ENCODE data around the gene KRT23.
A peak's percentile ranks its signal among the peaks of the same experiment; 100 is the strongest.

KRT23 gene

GRCh38 chr17:40967582-40967981 is 30.1 kb upstream of the KRT23 start:
- no peak overlapping the region for H3K4me3 ChIP-seq (replicated peaks; ENCODE audit: insufficient read depth, low read length)
- no peak overlapping the region for H3K27ac ChIP-seq (replicated peaks)
- H3K27me3 ChIP-seq (ENCODE audit: insufficient read depth, poor library complexity, severe bottlenecking) = no peaks in the 10 kb centered on the region
- DNase-seq (ENCODE audit: low read depth in 1 of 2, low spot score in 1 of 2) = no peak
- no peak for TF ChIP-seq SPI1 (IDR thresholded peaks at IDR 0.05; ENCODE audit: borderline replicate concordance, low read depth)
- TF ChIP-seq CTCF (IDR thresholded peaks at IDR 0.05; ENCODE audit: insufficient read depth, low read length) = no peak
- TF ChIP-seq, protein P1, sequence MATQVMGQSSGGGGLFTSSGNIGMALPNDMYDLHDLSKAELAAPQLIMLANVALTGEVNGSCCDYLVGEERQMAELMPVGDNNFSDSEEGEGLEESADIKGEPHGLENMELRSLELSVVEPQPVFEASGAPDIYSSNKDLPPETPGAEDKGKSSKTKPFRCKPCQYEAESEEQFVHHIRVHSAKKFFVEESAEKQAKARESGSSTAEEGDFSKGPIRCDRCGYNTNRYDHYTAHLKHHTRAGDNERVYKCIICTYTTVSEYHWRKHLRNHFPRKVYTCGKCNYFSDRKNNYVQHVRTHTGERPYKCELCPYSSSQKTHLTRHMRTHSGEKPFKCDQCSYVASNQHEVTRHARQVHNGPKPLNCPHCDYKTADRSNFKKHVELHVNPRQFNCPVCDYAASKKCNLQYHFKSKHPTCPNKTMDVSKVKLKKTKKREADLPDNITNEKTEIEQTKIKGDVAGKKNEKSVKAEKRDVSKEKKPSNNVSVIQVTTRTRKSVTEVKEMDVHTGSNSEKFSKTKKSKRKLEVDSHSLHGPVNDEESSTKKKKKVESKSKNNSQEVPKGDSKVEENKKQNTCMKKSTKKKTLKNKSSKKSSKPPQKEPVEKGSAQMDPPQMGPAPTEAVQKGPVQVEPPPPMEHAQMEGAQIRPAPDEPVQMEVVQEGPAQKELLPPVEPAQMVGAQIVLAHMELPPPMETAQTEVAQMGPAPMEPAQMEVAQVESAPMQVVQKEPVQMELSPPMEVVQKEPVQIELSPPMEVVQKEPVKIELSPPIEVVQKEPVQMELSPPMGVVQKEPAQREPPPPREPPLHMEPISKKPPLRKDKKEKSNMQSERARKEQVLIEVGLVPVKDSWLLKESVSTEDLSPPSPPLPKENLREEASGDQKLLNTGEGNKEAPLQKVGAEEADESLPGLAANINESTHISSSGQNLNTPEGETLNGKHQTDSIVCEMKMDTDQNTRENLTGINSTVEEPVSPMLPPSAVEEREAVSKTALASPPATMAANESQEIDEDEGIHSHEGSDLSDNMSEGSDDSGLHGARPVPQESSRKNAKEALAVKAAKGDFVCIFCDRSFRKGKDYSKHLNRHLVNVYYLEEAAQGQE (IDR thresholded peaks at IDR 0.05; ENCODE audit: insufficient replicate concordance, low read depth) = no peak
- no peak for TF ChIP-seq POLR2AphosphoS5 (IDR thresholded peaks at IDR 0.05; ENCODE audit: low read depth)
- no peak for TF ChIP-seq GABPA (IDR thresholded peaks at IDR 0.05; ENCODE audit: low read depth)

DNA sequence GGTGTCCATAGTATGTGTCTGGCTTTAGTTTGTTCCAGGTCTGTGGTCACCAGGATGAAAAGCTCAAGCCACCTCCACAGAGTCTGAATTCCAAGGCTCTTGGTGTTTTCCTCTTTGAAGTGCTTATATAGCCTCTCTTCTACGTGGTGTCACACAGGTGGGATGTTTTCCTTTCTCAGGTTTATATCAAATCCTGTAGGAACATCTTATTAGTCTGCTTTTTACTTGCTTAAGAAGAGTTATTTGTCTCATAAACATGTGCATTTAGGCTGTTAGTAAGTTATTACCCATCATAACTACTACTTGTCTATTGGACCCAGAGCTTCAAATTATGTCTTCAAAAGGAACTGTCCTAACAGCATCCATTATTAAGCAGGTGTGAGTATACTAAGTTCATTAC is 29.4 kb upstream of the KRT23 start, which contains the start of gene KRT39:
Gene KRT39 (minus strand): TSS at position 101 of the 400 bp plus-strand sequence. CDS start 92 bp downstream, at position 9.
- no peak within 1 kb of the TSS for H3K27ac ChIP-seq (replicated peaks)
- H3K4me3 ChIP-seq (replicated peaks; ENCODE audit: insufficient read depth, low read length) = no peak within 1 kb of the TSS
- TF ChIP-seq GABPA (IDR thresholded peaks at IDR 0.05; ENCODE audit: low read depth) = no peak
- no peak for TF ChIP-seq POLR2AphosphoS5 (IDR thresholded peaks at IDR 0.05; ENCODE audit: low read depth)
- H3K27me3 ChIP-seq (ENCODE audit: insufficient read depth, poor library complexity, severe bottlenecking) = no peaks in the 10 kb centered on the region
- DNase-seq (ENCODE audit: low read depth in 1 of 2, low spot score in 1 of 2) = no peak

- DNase-seq (ENCODE audit: low read depth in 1 of 2, low spot score in 1 of 2) = no peak
- H3K27ac ChIP-seq (replicated peaks) = no peak overlapping the region
- no peaks in the 10 kb centered on the region for H3K27me3 ChIP-seq (ENCODE audit: insufficient read depth, poor library complexity, severe bottlenecking)
- TF ChIP-seq SPI1 (IDR thresholded peaks at IDR 0.05; ENCODE audit: borderline replicate concordance, low read depth) (no peak), POLR2AphosphoS5 (IDR thresholded peaks at IDR 0.05; ENCODE audit: low read depth) (no peak), CTCF (IDR thresholded peaks at IDR 0.05; ENCODE audit: insufficient read depth, low read length) (peak; percentile 65), GABPA (IDR thresholded peaks at IDR 0.05; ENCODE audit: low read depth) (no peak)
- TF ChIP-seq, protein P1 (IDR thresholded peaks at IDR 0.05; ENCODE audit: insufficient replicate concordance, low read depth) = no peak
- no peak overlapping the region for H3K4me3 ChIP-seq (replicated peaks; ENCODE audit: insufficient read depth, low read length)
Observed at GRCh38 chr17:40963838-40964237, 26.4 kb upstream of the KRT23 start.

- H3K27ac ChIP-seq (replicated peaks) = no peak overlapping the region
- H3K27me3 ChIP-seq (ENCODE audit: insufficient read depth, poor library complexity, severe bottlenecking) = no peaks in the 10 kb centered on the region
- H3K4me3 ChIP-seq (replicated peaks; ENCODE audit: insufficient read depth, low read length) = no peak overlapping the region
- no peak for DNase-seq (ENCODE audit: low read depth in 1 of 2, low spot score in 1 of 2)
- no peak for TF ChIP-seq SPI1 (IDR thresholded peaks at IDR 0.05; ENCODE audit: borderline replicate concordance, low read depth)
- TF ChIP-seq GABPA (IDR thresholded peaks at IDR 0.05; ENCODE audit: low read depth) = no peak
- TF ChIP-seq CTCF (IDR thresholded peaks at IDR 0.05; ENCODE audit: insufficient read depth, low read length) = no peak
- TF ChIP-seq, protein P1 (IDR thresholded peaks at IDR 0.05; ENCODE audit: insufficient replicate concordance, low read depth) = no peak
- TF ChIP-seq POLR2AphosphoS5 (IDR thresholded peaks at IDR 0.05; ENCODE audit: low read depth) = no peak
Observed at GRCh38 chr17:40962059-40962561, 24.7 kb upstream of the KRT23 start.

Data from HL-60 (cell line).